HL-60 (cell line): ENCODE data around the gene SLC25A12.
"Not testable (repeated sequence)": the region's sequence is repeated elsewhere in the genome, so short reads cannot be mapped to it uniquely, and the experiment has no call there.

Experiments used
- DNase-seq, 2 experiments: peaks; one replicate each; pipeline ENCODE4 v3.0.0-alpha.2; 2010 to 2020; ENCODE audit warnings: low read depth in 1 of 2, low spot score in 1 of 2
- H3K27ac ChIP-seq: fragments of 250-450 bp; sonication (Bioruptor Pico); replicated peaks from 2 replicates; pipeline ENCODE4 v1.5.1; 2020; ENCODE audit warnings: mild to moderate bottlenecking, moderate library complexity
- H3K27me3 ChIP-seq: fragments of 250-450 bp; sonication (Bioruptor Pico); 2 replicates; pipeline ENCODE4 v1.5.1; 2021; ENCODE audit warnings: mild to moderate bottlenecking, moderate library complexity; ENCODE audit not compliant: insufficient read depth, poor library complexity, severe bottlenecking
- H3K4me3 ChIP-seq: replicated peaks from 2 replicates; pipeline ENCODE4 v1.5.1; 2011; ENCODE audit warnings: mild to moderate bottlenecking, control low read depth, low read length; ENCODE audit not compliant: insufficient read depth
- GABPA ChIP-seq: IDR thresholded peaks from 2 replicates; pipeline ENCODE4 v1.6.1; 2012; ENCODE audit warnings: low read depth
- POLR2AphosphoS5 ChIP-seq: IDR thresholded peaks from 2 replicates; pipeline ENCODE4 v1.6.1; 2012; ENCODE audit warnings: low read depth
- SPI1 ChIP-seq: IDR thresholded peaks from 2 replicates; pipeline ENCODE4 v1.6.1; 2012; ENCODE audit warnings: low read depth, mild to moderate bottlenecking, borderline replicate concordance
- TF ChIP-seq, protein P1 (sequence below): IDR thresholded peaks from 2 replicates; pipeline ENCODE4 v1.6.1; 2012; ENCODE audit warnings: low read depth; ENCODE audit not compliant: insufficient replicate concordance
- TF ChIP-seq, protein P2 (sequence below): IDR thresholded peaks from one replicate; pipeline ENCODE4 v1.5.1; 2011; ENCODE audit warnings: low read length, control low read depth, inconsistent platforms; ENCODE audit not compliant: insufficient read depth

SLC25A12 gene

DNA sequence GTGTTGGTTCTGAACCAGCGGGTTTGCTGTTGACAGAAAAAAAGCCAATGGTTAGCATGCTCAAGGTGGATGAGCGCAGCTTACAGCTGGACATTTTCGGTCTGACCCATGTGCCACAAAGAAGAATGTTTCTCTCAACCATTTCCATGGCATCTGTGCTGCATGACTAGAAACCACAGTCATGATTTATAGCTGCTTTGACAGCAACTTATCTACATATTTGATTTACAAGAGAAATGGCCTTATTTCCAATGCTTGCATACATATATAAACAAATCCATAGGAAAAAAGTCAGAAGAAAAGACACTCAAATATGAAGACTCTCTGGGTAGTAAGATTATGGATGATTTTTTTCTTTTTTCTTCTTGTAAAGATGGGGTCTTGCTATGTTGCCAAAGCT lies 108.6 kb downstream of the SLC25A12 start:
- DNase-seq = no peak
- Histone ChIP-seq H3K4me3 (no peak overlapping the region), H3K27ac (no peak overlapping the region), H3K27me3 (no peaks in the 10 kb centered on the region)
- TF ChIP-seq SPI1 = no peak
- TF ChIP-seq, protein P1, sequence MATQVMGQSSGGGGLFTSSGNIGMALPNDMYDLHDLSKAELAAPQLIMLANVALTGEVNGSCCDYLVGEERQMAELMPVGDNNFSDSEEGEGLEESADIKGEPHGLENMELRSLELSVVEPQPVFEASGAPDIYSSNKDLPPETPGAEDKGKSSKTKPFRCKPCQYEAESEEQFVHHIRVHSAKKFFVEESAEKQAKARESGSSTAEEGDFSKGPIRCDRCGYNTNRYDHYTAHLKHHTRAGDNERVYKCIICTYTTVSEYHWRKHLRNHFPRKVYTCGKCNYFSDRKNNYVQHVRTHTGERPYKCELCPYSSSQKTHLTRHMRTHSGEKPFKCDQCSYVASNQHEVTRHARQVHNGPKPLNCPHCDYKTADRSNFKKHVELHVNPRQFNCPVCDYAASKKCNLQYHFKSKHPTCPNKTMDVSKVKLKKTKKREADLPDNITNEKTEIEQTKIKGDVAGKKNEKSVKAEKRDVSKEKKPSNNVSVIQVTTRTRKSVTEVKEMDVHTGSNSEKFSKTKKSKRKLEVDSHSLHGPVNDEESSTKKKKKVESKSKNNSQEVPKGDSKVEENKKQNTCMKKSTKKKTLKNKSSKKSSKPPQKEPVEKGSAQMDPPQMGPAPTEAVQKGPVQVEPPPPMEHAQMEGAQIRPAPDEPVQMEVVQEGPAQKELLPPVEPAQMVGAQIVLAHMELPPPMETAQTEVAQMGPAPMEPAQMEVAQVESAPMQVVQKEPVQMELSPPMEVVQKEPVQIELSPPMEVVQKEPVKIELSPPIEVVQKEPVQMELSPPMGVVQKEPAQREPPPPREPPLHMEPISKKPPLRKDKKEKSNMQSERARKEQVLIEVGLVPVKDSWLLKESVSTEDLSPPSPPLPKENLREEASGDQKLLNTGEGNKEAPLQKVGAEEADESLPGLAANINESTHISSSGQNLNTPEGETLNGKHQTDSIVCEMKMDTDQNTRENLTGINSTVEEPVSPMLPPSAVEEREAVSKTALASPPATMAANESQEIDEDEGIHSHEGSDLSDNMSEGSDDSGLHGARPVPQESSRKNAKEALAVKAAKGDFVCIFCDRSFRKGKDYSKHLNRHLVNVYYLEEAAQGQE = no peak
- TF ChIP-seq POLR2AphosphoS5 = no peak
- TF ChIP-seq, protein P2, sequence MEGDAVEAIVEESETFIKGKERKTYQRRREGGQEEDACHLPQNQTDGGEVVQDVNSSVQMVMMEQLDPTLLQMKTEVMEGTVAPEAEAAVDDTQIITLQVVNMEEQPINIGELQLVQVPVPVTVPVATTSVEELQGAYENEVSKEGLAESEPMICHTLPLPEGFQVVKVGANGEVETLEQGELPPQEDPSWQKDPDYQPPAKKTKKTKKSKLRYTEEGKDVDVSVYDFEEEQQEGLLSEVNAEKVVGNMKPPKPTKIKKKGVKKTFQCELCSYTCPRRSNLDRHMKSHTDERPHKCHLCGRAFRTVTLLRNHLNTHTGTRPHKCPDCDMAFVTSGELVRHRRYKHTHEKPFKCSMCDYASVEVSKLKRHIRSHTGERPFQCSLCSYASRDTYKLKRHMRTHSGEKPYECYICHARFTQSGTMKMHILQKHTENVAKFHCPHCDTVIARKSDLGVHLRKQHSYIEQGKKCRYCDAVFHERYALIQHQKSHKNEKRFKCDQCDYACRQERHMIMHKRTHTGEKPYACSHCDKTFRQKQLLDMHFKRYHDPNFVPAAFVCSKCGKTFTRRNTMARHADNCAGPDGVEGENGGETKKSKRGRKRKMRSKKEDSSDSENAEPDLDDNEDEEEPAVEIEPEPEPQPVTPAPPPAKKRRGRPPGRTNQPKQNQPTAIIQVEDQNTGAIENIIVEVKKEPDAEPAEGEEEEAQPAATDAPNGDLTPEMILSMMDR = no peak
- TF ChIP-seq GABPA = no peak

DNA sequence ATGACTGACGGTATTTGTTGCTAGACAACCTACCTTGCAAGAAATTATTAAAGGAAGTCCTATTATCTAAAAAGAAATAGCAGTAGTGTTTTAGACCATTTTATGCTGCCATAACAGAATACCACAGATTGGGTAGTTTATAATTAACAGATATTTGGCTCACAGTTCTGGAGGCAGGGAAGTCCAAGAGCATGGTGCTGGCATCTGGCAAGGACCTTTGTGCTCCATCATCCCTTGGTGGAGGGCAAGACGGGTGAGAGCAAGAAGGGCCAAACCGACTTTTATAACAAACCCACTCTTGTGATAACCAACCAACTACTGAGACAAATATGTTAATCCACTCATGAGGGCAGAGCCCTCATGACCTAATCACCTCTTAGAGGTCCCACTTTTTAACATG lies 115.5 kb downstream of the SLC25A12 start:
- no peak overlapping the region for H3K27ac ChIP-seq
- no peaks in the 10 kb centered on the region for H3K27me3 ChIP-seq
- H3K4me3 ChIP-seq = no peak overlapping the region
- TF ChIP-seq, protein P2 = no peak
- TF ChIP-seq POLR2AphosphoS5 = no peak
- TF ChIP-seq GABPA = no peak
- TF ChIP-seq, protein P1 = no peak
- TF ChIP-seq SPI1 = no peak
- no peak for DNase-seq

DNA sequence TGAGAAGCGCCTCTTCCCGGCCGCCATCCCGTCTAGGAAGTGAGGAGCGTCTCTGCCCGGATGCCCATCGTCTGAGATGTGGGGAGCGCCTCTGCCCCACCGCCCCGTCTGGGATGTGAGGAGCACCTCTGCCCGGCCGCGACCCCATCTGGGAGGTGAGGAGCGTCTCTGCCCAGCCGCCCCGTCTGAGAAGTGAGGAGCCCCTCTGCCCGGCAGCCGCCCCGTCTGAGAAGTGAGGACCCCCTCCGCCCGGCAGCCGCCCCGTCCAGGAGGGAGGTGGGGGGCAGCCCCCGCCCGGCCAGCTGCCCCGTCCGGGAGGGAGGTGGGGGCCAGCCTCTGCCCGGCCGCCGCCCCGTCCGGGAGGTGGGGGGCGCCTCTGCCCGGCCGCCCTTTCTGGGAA lies 119.5 kb downstream of the SLC25A12 start:
- DNase-seq, H3K27ac ChIP-seq, H3K4me3 ChIP-seq, H3K27me3 ChIP-seq: not testable (repeated sequence)

DNA sequence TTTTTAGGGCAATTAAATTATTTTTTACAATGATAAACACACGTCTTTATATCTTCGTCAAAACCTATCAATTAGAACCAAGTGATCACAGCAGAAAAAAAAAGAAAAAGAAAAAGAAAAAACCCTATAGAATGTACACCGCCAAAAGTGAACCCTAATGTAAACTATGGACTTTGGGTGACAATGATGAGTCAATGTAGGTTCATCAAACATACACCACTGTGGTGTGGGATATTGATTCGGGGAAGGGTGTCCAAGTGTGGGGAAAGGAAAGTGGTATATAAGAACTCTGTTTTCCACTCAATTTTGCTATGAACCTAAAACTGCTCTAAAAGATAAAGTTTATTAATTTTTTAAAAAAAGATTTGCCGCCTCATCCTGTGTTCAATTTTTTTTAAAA lies 121.7 kb downstream of the SLC25A12 start:
- DNase-seq = no peak
- no peak overlapping the region for H3K4me3 ChIP-seq
- no peak overlapping the region for H3K27ac ChIP-seq

More for the DNA sequence above, 121.7 kb downstream of the SLC25A12 start:
- TF ChIP-seq, protein P1 = no peak
- TF ChIP-seq SPI1 (no peak), GABPA (no peak), POLR2AphosphoS5 (no peak)
- TF ChIP-seq, protein P2 = no peak
- no peaks in the 10 kb centered on the region for H3K27me3 ChIP-seq
